Measurements from ENCODE around the gene CADM2.

Gene CADM2

DNA sequence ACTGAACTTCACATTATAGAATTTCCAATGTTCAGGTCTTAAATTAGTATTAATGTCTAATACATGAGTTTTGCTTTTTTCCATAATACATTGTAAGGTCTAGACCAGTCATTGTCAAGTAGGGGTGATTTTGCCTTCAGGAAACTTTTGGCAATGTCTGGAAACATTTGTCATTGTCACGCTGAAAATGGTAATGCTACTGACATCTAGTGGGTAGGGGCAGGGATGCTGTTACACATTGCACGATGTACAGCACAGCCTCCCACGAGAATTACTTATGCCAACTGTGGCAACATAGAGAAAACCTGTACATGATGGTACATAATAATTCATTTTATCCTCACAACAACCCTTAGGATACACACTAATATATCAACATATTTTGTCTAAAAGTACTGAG is 384.1 kb downstream of the CADM2 start:
- FAIRE-seq, result no peak

GRCh38 chr3:85355572-85355971 is 396.8 kb downstream of the CADM2 start:
- FAIRE-seq, result no peak

- no peak for FAIRE-seq
Measured at GRCh38 chr3:85360742-85361387, 402.1 kb downstream of the CADM2 start.

DNA sequence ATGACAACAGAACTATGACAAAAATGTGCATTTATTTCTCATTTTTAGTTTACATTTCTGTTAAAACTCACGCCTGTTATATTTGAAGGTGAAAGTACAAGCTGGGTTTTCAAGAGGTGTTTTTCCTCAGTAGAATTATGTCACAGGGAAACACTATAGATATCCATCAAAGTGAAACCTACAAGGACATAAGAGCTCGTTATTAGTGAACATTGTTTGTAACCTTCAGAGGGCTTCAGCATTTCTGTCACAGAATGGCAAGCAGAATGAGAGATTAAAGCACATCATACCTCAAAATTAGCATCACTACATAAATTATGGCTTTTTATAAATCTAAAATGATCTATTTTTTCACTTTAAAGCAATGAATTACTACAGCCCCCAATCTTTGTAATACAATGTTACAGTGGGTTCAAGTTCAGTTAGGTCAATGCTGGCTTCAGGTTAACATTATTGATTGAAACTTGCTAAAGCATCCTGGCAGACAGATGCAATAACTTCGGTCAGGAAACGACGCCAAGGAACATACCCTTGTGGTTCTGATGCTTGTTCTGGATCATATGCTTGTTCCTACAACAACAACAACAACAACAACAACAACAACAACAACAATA is 405.6 kb downstream of the CADM2 start:
- no peak for FAIRE-seq

GRCh38 chr3:85370341-85370740 is 411.6 kb downstream of the CADM2 start:
- no peak for FAIRE-seq

GRCh38 chr3:85376131-85376530 is 417.3 kb downstream of the CADM2 start:
- no peak for FAIRE-seq

DNA sequence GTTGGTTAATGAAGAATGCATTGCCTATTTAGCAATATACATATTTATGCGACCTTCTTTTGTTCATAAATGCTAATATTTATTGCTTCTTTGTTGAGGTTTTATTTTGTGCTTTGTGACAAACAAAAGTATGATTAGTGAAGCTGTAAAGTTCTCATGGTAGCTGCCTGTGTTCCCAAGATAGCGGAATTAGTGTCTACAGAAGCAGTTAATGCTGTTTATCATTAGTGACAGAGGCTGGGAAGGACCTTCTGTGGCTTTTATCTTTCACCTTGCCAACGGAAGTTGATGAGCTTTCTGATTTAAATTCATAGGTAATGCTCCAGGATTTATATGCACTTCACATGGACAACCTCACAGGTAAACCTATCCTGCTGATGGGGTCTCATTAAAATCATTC is 418.3 kb downstream of the CADM2 start:
- no peak for FAIRE-seq

- no peak for FAIRE-seq
Measured at GRCh38 chr3:85384372-85384771, 425.6 kb downstream of the CADM2 start.

DNA sequence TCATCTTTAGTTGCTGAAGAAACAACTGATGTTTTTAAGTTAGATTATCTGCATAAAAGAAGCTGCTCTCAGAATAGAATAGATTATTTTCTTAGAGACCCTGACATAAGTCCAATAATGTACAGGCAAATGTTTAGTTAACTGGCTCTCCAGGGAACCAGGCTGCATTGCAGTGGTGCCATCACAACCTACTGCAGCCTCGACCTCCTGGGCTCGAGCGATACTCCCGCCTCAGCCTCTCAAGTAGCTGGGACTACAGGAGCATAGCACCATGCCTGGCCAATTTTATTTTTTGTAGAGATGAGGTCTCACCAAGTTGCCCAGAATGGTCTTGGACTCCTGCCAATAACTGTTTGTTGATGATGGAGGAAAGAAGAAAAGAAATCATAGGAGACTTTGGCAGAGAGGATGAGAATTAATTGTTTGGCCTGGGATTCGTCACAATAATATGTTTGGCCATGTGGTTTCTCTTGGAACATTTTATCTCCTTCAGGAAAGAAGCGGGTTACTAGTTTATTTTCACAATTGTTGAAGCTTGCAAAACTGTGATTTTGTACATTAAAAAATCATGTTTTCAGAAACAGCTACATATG is 429.2 kb downstream of the CADM2 start:
- no peak for FAIRE-seq

DNA sequence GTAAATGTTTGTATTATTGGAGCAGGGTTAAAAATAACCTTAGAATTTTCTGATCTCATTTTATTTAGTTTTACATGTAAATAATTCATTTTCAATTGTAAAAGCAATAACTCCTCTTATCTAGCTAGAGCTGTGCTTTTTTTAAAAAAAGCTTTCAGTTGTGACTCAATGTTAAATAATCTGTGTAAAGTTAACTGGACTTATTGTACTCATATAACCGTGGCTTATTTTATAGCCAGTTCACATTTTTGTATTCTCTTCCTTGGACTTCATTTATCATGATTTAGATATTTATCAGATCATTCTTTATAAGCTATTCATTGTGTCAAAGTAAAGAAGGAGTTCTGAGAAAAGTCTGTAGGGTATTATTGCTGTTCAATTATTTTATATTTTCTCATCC is 435.6 kb downstream of the CADM2 start:
- FAIRE-seq, result no peak

DNA sequence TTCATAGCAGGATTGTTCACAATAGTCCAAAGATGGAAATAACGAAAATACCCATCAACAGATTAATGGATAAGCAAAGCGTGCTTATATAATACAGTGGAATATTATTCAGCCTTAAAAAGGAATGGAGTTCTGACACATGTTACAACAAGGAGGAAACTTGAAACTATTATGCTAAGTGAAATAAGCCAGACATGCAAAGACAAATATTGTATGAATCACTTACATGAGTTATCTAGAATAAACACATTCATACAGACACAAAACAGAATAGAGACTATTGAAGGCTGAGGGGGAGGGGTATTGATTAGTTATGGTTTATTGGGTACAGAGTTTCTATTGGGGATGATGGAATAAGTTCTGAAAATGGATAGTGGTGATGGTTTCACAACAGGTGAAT is 438.6 kb downstream of the CADM2 start:
- no peak for FAIRE-seq

DNA sequence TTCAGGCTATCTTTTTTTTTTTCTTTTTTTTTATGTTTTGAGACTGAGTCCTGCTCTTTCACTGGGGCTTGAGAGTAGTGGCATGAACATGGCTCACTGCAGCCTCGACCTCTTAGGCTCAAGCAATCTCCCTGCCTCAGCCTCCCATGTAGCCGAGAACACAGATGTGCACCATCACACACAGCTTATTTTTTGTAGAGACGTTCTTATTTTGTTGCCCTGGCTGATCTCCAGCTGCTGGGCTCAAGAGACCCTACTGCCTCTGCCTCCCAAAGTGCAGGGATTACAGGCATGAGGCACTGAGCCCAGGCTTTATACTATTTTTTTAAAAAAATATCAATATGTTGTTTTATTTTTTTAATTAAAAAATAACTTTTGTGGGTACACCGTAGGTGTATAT is 467.3 kb downstream of the CADM2 start:
- FAIRE-seq, result no peak

- no peak for FAIRE-seq
Measured at GRCh38 chr3:85427467-85427866, 468.7 kb downstream of the CADM2 start.

DNA sequence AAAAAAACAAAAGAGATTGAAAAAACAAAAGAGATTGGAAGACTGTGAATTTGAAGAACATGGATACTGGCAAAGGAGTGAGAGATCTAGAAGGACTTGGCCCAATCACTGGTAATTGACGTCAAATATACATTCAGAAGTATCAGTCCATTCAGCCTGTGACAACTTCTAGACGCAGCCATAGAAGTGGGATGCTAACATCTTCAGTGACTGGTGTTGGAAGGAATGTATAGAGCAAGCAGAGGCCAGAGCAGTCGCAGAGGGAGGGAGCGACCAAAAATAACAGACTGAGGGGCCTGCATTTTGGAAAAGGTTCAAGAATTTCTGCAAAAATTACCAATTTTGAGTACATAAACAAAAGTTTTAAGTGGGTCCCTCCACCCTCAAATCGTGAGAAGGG is 473.3 kb downstream of the CADM2 start:
- FAIRE-seq, result no peak

- FAIRE-seq, result no peak
Measured at GRCh38 chr3:85433319-85433718, 474.5 kb downstream of the CADM2 start.

DNA sequence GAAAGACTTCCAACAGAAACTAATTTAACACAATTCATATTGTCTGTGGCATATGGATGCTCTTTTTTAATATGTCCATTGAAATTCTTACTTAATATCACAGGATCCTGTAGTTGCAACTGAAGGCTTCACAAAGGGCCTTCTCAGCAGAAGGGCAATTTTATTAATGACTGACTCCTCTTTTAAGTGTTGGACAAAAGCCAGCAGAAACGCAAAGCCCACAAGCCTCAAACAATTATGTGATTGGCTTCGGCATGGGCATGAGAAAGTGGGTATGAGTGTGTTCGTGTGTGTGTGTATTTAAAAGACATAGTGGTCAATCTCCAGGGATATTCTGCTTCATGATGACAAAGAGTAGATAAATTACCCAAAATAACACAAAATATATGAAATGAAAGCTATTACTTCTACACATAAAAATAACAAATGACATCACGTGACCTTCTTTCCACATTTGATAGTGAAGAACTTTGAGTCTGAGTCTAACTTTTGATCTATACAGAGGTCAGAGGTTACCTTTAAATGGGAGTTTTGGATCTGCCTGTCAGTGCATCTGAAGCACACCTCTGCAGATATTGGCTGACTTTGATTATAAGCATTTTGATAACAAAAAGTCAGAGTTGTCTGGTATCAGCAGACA is 496.9 kb downstream of the CADM2 start:
- no peak for FAIRE-seq

- FAIRE-seq, result no peak
Measured at GRCh38 chr3:85474241-85474640, 515.5 kb downstream of the CADM2 start.

- peak; percentile 30 for FAIRE-seq
Measured at GRCh38 chr3:85475346-85475745, 516.6 kb downstream of the CADM2 start.

DNA sequence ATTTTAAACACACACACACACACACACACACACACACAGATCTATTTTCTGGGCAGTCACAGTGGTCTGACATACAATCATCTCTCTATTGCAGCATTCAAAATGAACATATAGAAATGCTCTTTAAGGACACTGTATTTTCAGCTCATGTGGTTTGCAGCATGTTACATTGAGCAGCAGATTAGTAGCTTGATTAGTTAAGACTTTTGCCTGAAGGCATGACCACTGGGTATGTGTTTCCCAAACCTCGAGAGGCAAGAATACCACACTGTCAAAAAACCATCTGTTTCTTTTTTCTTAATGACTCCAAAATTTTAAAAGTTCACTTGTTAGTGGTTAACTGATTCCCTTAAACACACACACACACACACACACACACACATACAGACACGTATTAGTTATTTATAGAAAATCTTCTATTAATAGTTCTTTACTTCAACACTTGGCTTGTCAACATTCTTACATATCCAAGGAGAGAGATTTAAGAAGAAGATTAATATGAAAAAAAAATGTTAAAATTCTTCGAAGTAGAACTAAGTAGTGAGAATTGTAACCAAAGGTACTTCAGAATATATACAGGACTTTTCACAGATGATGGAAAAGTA is 518.2 kb downstream of the CADM2 start:
- no peak for FAIRE-seq

GRCh38 chr3:85481411-85482212 is 522.8 kb downstream of the CADM2 start:
- FAIRE-seq, result no peak

DNA sequence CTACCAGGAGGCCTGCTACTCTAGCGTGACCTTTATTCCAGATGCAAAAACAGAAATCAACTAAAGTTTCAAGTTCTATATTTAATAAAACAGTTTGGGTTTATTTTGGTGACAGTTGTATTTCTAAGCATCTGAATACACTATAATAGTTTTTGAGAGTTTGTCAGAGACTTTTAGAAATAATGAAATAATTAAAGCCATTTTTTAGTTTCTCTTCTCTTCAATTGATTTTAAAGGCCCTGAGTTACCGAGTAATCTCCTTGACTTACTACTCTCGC is 523.4 kb downstream of the CADM2 start:
- no peak for FAIRE-seq

DNA sequence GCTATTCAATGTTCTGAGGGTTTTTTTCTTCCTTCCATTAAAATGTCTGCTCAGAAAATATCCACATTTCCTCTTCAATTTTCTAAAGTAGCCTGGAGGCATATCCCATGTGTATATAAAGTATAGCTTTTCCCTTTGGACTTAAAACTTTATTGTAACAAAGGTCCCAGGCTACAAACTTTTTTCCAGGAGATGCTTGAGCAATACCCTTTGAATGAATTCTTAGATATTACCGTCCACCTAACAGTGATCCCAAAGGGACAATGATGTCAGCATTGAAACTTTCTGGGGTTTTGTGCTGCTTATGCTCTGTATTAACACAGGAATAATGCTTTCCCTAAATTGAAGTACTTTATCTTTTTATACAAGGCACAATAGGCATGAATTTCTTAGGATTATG is 525.2 kb downstream of the CADM2 start:
- no peak for FAIRE-seq

DNA sequence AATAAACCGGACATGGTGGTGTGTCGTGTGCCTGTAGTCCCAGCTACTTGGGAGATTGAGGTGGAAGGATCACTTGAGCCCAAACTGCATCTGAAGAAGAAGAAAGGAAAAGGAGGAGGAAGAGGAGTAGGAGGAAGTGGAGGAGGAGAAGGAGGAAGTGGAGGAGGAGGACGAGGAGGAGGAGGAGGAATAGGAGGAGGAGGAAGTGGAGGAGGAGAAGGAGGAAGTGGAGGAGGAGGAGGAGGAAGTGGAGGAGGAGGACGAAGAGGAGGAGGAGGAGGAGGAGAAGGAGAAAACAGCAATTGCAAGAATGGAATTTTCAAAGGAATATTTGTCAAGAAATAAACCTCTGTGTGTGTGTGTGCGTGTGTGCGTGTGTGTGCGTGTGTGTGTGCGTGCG is 528.6 kb downstream of the CADM2 start:
- no peak for FAIRE-seq

Data from G401.6 (cell line).